COLO668 (cell line): ENCODE results near the gene CPED1.
"Not testable (repeated sequence)": the region's sequence is repeated elsewhere in the genome, so short reads cannot be mapped to it uniquely, and the experiment has no call there.

Source experiments
- DNase-seq: peaks from one replicate; lab custom pipeline; 2025; ENCODE audit not compliant: unreplicated experiment; lab: John Stamatoyannopoulos, UW

The CPED1 gene

DNA sequence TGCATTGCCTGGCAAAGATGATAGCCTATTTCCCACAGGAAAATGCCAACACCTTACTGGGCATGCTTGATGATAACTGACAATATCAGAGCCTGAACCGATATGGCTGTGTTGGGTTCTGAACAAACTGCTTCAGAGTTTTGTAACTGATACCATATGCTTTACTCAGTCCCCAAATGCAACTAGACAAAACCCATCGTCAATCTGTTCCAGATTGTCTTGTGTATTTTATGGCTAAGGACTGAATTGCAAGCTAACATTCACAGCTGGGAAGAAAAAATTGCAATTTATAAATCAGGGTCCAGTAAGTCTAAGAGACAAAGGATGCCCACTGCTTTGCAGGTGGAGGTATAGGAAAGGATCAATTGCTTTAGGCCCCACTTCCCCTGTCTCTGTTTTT, 223.5 kb downstream of the CPED1 start:
- no peak for DNase-seq

DNA sequence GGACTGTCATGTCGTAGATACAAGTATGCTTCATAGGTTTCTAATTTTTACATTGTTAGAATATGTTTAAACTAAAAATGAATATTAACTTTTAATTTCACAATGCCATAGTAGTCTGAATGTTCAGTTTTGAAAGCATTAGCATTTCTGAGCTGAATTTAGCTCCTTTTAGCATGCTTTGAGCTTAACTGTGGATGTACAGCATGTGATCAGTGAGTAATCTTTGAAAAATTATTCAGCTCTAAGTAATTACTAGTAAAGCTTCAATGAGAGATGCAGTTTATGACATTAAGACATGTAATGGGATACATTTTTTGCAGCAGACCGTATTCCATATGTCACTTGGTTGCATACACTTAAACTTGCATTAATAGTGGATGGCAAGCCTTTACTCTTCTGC, 226.1 kb downstream of the CPED1 start:
- DNase-seq, result no peak

GRCh38 chr7:121219026-121219425, 230.5 kb downstream of the CPED1 start:
- no peak for DNase-seq

- not testable (repeated sequence) for DNase-seq
These were observed 232.6 kb downstream of the CPED1 start for GRCh38 chr7:121221108-121221507.

- no peak for DNase-seq
These were observed 240.3 kb downstream of the CPED1 start for GRCh38 chr7:121228779-121229178.

- no peak for DNase-seq
These were observed 246.7 kb downstream of the CPED1 start for GRCh38 chr7:121235201-121235600.

DNA sequence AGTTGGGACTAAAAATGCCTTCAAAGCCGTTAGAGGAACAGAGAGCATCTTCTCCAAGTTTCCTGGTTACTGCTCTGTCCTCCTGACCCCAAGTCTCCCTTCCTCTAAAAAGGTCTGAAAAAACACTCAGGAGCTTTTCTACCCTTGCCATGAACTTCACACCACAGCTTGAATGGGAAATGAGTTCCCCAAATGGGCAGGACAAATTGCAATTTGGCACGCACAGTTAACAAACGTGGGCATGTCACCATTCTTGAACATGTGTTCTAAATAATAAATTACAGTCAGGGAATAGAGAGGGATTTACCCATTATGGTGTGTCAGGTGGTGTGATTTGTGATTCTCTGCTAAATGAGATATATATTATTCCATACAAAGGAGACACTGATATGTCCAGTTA, 249.1 kb downstream of the CPED1 start:
- no peak for DNase-seq

DNA sequence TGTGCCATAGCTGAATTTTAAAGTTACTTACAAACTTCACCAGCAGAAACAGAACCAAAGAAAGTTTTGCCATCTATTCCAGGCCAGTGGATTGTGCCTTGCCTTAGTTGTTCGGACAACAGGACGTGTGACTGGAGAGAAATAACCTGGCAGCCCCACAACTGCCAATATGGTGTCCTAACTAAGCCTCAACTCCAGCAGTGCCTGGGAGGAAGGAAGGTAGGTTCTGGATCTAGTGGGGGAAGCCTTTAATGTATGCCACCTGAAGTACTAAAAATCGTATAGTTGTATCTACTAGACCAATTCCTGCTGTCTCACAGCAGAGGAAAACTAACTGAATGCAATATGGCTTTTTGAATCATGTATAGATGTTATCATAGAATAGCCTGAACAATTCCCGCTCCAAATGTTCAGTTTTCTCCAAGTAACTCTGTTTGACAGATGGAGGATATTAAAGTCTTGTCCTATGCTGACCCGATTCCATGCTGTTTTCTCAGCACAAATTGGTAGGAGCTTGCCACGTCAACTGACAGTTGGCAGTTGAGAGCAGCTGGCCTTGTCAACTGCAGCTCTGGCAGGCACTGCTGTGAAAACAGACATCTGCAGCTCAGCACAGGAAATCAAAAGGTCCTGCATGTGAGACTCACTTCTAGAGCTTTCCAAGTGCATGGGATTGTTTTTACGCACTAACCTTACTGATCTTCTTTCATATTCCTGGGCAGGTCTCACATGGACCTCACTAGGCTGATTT, 255.8 kb downstream of the CPED1 start:
- DNase-seq, result no peak

GRCh38 chr7:121251367-121251766, 262.9 kb downstream of the CPED1 start:
- not testable (repeated sequence) for DNase-seq

DNA sequence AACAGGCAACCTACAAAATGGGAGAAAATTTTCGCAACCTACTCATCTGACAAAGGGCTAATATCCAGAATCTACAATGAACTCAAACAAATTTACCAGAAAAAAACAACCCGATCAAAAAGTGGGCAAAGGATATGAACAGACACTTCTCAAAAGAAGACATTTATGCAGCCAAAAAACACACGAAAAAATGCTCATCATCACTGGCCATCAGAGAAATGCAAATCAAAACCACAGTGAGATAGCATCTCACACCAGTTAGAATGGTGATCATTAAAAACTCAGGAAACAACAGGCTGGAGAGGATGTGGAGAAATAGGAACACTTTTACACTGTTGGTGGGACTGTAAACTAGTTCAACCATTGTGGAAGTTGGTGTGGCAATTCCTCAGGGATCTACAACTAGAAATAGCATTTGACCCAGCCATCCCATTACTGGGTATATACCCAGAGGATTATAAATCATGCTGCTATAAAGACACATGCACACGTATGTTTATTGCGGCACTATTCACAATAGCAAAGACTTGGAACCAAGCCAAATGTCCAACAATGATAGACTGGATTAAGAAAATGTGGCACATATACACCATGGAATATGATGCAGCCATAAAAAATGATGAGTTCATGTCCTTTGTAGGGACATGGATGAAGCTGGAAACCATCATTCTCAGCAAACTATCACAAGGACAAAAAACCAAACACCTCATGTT, 264.2 kb downstream of the CPED1 start:
- DNase-seq, result not testable (repeated sequence)

GRCh38 chr7:121259826-121260225, 271.3 kb downstream of the CPED1 start:
- DNase-seq, result no peak

GRCh38 chr7:121261207-121261884, 272.8 kb downstream of the CPED1 start:
- DNase-seq, result no peak

- no peak for DNase-seq
These were observed 273.7 kb downstream of the CPED1 start for GRCh38 chr7:121262221-121262620.

DNA sequence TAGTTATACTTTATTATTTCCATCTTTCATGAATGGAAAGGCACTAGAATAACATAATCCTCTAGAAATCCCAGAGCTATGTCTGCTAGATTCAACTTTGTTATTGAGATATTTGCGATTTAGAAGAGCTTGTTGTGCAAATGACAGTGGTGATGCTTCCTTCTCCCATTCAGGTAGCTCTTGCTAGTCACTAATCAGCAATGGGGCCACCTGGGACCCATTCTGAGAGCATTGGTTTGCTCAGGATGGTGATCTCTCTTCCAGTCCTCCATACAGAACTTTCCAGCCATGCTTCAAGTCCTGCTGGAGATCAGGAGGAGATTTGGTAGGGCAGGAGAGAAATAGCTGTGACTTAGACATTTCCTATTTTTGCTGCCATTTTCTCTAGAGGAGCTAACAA, 274.5 kb downstream of the CPED1 start:
- no peak for DNase-seq

DNA sequence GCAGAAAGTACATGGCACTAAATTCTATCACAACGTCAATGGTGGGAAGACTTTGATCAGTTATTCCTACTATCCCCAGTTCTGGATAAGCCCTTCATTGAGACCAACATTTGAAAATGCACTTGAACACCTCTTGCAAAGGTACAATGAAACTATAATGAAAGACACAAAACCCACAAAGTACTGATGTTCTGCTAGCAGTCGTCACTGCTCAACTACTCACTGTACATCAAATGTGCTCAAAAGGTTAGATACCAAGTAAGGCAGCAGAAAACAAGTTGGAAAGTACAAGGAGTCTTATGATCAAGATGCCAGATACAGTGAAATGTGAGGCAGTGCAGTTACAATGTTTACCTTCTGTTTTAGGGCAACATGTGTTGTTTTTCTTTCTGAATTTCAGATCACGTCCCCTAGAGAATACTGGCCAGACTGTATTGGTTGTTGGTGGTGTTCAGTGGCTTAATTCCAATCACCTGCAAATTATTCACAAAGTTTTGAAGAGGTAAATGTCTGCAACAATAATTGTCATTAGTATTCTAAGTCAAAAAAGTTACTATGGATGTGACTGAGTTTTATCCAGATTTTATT, 277.9 kb downstream of the CPED1 start:
- DNase-seq, result no peak

GRCh38 chr7:121267612-121268011, 279.1 kb downstream of the CPED1 start:
- DNase-seq, result no peak

DNA sequence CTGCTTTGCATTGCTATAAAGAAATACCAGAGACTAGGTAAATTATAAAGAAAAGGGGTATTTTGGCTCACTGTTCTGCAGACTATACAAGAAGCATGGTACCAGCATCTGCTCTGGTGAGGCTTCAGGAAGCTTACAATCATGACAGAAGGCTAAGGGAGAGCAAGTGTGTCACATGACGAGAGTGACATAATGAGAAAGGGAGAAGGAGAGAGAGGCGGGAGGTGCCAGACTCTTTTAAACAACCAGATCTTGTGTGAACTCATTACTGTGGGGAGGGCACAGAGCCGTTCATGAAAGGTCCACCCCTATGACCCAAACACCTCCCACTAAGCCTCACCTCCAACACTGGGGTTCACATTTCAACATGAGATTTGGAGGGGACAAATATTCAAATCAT, 281.3 kb downstream of the CPED1 start:
- no peak for DNase-seq

GRCh38 chr7:121271098-121271497, 282.6 kb downstream of the CPED1 start:
- DNase-seq, result no peak

DNA sequence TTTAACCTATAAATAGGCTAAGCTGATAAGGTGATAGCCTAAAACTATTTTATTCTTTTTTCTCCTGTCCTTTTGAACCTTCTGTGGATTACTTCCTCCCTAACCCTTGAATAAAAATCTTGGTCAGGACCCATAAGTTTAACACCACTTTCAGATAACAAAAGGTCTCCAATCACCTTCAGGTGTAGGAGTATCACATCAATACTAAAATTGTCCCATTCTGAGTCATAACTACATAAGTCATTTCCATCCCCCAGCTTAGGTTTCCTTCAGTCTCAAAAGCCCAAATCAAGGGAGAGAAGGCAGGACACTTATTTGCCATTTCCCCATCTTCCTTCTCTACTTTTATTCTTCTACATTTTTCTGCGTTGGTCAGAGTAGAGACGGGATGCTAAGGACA, 283.4 kb downstream of the CPED1 start:
- no peak for DNase-seq

- DNase-seq, result no peak
These were observed 284.2 kb downstream of the CPED1 start for GRCh38 chr7:121272676-121273075.

DNA sequence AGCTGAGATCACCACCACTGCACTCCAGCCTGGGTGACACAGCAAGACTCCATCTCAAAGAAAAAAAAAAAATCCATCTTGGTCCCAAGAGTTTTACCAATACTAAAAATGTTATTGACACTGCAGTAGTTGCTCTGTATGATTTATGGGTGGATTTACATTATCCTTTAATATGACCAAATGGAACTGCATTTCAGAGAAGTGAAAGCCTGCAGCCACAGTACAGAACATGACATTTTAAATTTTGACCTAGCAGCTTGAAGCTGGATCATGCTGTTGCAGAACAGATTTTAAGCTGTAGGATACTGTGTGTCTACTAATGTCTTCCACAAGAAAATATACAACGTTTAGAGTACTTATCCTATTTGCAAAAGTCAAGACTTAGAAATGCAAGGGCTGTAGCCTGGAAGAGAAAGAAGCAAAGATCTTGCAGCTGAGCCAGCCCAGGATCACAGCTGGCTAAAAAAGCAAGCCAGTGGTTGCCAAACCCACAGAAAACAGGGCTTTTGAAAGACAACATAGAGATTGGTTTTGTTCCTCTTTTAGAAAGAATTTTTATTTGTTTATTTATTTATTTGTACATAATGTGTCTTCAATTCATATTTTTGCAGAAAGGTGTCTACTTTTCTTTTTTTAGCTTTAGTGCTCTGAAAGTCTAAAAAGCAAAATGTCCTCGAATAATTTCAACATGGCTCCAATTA, 285.1 kb downstream of the CPED1 start:
- no peak for DNase-seq
